GM19324 (cell line): ENCODE data around the gene ERO1B.

Experiments
- ATAC-seq: cut with Tn5 transposase; IDR thresholded peaks from one replicate; pipeline ENCODE4 v1.9.1; 2021; ENCODE audit warnings: mild to moderate bottlenecking, moderate library complexity; ENCODE audit not compliant: unreplicated experiment, low FRiP score

The ERO1B gene

DNA sequence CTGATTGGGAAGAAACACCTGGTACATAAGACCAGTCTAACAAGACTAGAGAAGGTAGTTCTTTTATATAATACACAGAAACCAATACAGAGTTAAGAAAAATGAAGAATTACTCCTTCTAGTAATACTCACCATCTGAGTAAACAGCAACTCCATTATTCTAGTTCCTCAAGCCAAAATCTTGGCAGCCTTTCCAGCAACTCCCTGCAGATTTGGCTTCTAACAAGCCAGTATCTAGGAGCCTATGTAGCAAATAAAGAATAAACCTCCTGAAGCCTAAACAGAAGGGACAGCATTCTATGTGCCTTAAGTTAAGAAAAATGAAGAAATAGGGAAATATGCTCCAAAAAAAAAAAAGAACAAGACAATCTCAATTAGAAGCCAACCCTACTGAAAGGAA is 24.5 kb downstream of the ERO1B start:
- ATAC-seq: no peak

DNA sequence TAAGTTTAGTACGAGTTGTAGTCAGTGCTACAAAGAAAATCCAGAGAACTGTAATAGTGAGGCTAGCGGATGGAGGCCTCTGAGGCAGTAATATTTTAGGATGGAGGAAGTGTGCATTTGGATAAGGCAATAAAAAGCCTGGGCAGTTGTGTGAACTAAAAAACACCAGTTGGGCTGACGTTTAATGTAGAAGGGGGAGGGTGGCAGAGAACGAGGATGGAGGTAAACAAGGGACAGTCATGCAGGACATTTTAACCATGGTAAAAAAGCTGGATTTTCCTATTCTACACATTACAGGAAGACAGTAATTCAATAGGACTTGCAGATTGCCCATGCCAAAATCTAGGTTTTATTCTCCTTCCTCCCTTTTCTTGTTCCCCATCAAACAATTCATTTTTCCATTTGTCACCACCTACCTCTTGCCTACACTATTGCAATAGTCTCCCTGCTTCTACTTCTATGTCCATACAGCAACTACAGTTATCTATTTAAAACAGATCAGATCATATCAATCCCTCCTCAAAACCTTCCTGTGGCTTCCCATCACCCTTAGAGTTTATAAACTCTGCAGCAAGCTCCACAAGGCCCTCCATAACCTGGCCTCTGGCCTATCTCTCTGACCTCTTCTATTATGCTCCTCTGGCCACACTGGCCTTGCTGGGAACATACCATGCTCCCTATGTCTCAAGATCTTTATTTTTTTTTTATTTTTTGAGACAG is 27.7 kb downstream of the ERO1B start:
- no peak for ATAC-seq

DNA sequence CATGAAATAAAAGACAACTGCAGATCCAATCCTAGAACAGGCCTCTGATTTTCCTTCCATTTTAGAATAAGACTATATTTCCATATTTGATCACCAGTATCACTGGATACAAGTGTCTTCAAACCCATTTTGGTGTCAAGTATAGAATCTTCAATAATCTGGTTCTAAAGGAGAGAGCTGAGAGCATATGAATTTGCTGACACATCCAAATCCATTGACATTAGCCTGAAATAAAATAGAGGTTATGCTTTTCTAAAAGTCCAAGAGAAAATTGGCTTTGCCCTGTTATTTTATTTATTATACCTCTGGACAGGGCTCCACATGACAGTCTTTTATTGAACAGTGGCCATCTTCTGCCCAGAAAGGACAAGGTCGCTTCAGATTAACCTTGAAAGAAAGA is 28.6 kb downstream of the ERO1B start:
- ATAC-seq: no peak

DNA sequence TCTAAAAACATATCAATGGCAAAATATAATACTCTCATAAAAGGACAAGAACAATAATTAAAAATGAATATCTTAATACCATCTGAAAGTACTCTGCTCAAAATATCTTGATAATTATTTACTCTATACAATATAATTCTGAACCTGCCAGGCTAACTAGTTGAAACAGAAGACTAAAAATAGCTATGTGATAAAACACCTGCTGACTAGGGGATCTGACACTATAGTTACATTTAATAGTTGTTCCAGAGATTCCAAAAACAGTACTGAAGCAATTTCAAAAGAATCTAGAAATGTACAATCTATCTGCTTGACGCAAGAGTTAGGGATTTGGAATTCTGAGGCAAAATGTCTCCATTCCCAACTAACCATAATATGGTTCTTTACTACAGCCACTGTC is 30.2 kb downstream of the ERO1B start:
- ATAC-seq: no peak

DNA sequence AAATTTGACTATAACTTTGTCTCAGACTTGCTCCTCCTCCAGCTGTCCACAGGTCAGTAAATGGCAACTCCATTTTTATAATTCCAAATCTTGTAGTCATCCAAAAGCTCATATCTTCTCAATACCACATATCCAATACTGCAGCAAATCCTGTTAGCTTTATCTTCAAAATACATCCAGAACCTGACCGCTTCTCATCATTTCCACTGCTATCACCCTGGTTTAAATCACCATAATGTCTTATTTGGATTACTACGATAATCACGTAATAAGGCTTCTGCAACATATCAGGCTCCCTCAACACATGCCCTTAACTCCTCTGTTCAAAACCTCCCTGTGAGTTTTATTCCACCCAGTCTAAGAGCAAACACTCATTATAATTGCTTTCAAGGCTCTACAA is 34.5 kb downstream of the ERO1B start:
- no peak for ATAC-seq

DNA sequence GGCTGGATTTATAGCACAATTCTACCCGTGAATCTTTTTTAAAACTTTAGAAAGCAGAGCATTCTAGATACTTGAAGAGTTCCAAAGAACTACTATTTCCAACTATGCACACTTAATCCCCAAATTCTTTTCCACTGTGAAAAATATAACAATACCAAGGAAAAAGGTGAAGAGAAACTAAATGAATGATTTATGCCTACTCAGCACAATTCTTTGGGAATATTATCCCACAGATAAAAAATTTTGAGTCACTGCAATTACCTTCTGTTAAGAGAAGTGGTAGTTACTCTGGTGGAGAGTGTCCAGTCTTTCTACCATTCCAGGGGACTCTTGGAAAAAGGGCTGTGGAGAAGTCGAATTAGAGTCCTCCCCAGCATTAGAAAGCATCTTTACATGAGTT is 39.2 kb downstream of the ERO1B start:
- ATAC-seq: no peak

DNA sequence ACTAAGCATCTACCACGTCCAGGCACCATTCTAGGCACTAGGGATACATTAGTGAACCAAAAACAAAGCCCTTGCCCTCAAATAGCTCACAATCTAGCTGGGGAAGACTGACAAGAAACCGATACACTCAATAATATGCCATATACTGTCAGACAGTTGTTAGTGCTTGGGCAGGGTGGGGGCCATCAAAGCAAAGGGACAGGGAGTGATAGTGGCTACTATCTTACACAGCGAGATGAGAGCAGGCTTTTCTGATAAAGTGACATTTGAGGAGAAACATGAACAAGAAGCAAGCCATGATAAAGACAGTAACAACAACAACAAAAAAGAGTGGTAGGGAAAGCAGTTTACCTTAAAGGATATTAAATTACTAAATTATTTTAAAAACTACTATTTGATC is 41.1 kb downstream of the ERO1B start:
- ATAC-seq: no peak

DNA sequence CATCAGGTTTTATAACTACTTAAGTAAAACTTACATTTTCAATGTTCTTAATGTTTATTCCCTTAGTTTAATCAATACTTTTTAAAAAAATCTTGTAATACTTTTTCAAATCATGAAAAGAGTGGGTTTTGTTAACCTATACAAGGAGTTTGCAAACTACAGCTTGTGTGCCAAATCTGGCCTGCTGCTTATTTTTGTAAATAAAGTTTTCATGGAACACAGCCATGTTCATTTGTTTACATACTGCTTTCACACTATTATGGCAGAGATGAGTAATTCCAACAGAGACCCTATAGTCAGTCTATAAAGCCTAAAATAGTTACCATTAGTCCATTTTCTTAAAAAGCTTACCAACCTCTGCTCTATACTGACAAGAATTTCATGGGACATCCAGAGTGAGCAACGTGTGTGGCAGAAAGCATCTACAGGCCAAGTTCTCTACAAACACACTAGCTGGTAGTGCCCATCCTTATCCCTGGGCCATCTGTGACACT is 42.6 kb downstream of the ERO1B start:
- no peak for ATAC-seq

DNA sequence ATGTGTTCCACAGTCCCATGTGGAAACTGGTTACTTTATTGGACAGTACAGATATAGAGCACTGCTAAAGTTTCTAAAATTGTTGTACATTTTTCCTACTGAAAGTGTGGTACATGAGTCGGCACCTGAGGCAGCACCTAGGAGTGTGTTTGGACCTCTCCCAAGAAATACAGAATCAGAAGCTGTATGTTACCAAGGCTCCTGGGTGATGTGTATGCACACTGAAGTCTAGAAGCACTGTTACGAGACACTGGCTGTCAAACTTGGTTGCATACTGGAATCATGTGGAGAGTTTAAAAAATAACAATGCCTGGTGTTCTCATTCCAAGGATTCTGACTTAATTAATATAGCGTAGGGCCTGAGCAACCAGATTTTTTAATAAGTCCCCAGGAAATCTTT is 46.6 kb downstream of the ERO1B start:
- ATAC-seq: no peak

DNA sequence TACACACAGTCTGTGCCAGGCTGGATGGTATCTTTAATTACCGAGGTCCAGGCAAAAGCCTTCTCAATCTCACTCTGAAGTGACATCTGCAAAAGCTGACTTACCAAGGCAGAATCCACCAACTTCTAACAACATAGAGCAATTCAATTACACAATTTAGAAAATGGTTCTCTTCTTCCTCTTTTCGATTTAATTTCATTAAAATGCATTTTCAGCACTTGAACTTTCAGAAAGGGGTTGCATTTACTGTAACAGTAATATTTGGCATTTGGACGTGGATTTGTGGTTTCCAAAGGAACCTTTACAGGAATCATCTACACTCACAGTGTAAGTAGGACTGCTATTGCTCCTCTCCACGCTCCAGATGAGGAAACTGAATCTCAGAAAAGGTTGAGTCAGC is 53.3 kb downstream of the ERO1B start:
- ATAC-seq: no peak

DNA sequence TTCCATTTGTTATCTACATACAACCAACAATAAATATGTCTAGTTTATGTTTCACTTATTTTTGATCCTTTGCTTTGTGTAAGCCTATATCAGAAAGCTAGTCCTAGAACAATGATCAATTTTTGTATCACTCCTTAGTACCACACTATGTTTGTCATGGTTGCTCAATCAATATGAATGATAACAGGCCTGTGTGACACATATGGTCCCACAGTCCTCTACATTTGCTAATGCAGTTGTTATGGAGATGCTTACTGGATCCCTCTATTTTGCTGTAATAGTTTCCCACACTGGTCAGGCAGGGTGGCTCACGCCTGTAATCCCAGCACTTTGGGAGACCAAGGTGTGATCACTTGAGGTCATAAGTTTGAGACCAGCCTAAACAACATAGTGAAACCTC is 59.1 kb downstream of the ERO1B start:
- no peak for ATAC-seq

DNA sequence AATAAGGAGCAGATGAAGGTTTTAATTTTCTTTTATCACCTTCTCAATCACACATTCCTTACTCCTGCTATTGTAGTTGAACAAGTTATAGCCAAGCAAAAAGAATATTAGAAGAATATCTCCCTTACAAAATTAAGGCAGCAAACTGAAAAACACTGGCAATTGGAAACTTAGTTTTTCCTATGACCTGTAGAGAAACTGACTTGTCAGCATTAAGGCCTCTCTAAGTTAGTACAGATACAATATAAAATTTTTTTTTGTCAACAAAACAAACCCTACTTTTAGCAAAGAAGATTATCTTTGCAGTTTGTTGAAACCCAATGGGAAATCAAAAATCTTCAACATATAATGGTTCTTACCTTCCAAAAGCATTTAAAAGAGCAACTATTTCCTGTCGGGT is 61.3 kb downstream of the ERO1B start:
- no peak for ATAC-seq

DNA sequence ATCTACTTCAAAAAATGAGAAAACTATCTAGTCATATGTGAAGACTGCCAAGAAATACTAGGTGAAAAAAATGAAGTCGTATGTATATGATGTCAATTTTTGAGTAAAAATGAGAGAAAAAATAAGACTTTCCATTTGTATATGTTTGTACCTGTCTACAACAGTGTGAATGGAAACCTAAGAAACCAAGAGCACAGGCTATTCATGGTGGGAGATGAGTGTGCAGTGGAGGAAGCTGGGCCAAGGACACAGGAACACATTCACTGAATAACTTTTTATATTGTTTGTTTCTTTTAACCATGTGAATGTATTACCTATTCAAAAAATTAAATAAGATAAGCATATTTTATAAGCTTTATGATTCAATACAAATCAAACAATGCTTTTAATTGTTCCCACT is 67.0 kb downstream of the ERO1B start:
- ATAC-seq: no peak

DNA sequence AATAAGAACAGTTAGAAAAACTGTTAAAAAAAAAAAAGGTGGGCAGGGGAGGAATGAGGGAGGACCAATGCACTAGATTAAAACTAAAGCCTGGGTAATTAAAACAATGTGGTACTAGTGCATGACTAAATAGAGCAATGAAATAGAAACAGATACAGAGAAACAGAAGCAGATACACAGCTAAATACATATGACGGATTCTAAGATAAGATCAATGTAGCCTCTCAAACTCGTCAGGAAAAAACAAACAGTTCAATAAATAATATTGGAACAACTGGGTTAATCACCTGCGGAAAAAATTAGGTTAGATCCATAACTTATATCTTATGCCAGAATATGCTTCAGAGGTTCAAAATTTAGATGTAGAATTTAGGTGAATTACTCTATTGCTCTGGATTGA is 68.2 kb downstream of the ERO1B start:
- no peak for ATAC-seq

DNA sequence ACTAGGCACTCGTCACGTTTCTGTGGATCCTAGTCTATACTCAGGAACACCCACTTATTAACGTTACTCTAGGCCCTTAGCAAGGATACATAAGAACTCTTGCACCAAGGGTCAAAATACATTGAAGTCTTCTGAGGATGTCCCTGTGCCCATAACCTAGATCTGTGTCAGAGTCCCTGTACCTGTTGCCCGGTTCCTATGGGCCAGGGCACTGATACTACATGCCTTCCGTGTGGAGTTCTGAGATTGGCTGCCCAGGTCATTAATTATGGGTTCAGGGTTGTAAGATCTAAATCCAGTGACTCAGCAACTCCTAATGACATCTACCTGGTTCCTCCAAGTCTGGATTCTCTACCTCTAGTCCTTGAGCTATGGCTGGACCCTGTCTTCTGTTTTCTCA is 69.9 kb downstream of the ERO1B start:
- no peak for ATAC-seq

DNA sequence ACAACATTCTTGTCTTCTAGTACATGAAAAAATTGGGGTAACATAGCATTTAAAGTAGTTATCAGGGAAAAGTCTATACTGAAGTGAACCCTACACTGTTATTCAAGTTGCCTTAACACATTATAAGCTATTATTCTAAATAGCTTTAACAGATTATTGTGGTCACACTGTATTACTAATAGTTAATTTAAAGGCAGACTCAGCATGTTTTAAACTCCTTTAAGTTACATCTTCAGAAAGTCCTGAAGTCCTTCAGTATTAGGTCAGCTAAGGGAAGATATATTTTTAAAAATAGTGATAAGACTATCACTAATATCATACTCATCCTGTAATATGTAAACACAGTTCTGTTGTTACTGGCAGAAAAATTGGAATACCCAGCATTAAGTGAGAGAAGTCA is 72.0 kb downstream of the ERO1B start:
- ATAC-seq: no peak

DNA sequence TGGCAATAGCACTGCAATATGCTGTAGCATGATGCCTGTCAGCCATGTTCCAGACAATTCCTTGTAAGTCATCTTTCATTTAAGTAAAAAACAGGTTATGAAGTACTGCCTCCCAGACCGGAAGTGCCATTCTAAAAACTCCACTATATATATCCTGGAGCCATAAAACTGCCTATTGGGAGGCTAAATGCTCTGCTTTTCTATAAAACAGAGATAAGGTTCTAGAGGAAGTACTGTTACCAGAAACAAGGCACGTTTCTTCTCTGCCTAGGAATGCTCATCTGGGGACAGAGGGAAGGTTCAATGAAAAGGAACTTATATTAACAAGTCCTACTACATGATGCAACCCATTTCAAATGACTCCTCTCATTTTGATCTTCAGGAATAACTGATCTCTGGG is 72.6 kb downstream of the ERO1B start:
- ATAC-seq: no peak

DNA sequence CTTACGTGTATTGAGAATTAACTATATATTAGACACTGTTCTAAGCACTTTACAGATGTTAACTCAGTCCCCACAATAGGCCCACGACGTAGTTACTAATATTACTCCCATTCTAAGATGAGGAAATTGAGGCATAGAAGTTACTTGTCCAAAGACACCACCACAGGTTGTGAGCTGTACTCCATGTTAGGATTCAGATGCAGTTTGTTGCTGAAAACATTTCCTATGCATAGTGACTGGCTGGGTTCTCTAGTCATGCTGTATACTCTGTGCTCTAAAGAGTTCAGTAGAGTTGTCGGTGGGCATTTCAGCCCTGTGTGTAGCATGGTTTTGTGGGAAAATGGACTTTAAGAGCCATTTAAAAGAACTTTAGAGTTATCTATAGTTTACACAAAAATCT is 74.2 kb downstream of the ERO1B start:
- no peak for ATAC-seq

DNA sequence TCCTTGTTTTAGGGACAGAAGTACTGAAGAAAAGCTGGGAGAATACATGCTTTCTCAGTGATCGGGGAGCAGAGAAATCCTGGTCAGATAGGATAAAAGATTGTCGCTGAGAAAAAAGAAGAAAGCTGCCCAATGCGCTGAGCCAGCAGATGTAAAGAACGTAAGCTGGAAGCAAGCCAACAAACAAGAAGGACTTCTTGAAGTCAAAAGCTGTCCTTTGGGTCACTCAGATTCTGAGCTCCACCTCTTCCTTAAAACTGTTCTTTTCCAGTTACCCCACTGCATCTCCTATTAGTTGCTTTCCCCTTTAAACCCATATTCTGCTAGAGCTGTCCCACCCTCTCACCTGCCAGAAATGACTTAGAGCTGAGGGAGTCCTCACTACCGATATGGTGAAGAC is 74.6 kb downstream of the ERO1B start:
- no peak for ATAC-seq

DNA sequence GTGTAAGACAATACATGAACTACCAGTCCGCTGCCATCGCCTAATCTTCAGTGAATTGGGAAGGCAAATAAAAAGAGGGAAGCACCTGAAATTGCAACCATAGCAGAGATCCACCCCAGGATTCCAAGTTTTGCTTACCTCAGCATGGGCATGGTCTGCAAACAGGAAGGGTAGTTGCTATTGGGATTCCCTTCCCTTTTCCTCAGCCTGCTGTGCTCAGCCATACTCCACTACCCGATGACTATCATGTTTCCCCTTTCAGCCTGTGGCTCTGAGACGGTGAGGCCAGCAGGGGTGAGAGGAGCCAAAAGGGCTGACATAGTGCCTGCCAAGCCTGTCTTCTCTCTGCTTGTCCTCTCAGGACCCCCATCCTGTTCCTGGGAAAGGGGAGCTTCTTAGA is 75.2 kb downstream of the ERO1B start:
- ATAC-seq: no peak

DNA sequence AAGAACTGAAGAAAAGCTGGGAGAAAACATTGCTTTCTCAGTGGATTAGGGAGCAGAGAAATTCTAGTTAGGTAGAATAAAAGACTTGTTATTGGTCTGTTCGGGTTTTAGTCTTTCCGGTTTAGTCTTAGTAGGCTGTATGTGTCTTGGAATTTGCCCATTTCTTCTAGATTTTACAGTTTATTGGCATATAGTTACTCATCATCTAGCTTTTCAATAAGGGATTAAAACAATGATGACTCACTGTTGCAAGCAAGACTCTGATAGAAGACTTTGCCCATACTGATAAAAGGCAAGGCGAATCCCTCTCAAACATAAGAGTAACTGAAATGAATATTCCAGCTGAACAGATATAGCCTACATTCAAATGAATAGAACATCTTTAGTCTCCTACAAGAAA is 77.1 kb downstream of the ERO1B start:
- ATAC-seq: no peak

DNA sequence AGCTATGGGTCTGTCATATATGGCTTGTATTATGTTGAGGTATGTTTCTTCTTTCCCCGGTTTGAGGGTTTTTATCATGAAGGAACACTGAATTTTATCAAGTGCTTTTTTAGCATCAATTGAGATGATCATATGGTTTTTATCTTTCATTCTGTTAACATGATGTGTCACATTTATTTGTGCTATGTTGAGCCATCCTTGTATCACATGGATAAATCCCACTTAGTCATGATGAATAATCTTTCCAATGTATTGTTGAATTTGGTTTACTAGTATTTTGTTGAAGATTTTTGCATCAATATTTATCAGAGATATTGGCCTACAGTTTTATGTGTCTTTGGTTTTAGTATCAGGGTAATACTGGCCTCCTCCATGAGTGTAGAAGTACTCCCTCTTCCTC is 77.7 kb downstream of the ERO1B start:
- ATAC-seq: no peak

DNA sequence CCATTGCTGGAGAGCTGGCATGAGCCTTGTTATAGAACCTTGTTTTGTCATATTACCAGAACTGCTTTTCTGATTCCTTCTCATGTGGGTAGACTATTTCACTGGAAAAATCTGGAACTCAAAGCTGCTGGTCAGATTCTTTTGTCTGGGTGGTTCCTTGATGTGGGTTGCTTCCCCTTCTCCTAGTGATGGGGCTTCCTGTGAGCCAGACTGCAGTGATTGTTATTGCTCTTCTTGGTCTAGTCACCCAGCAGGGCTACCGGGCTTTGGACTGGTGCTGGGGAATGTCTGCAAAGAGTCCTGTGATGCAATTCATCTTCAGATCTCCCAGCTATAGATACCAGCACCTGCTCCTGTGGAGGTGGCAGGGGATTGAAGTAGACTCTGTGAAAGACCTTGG is 80.0 kb downstream of the ERO1B start:
- no peak for ATAC-seq
